Stimulated activated naive CD8-positive, alpha-beta T cell treated with anti-CD3 and anti-CD28 coated beads, Interleukin-15, Interleukin-2, amounts not matched to agents 100 ng/mL and 50 ng/mL, for 24 hours (primary cell): Measurements from ENCODE around the gene ZNF350.
"Not testable (repeated sequence)": the region's sequence is repeated elsewhere in the genome, so short reads cannot be mapped to it uniquely, and the experiment has no call there.

ENCODE experiments used
- H3K27ac Mint-ChIP-seq: one replicate; pipeline ENCODE4 v1.8.0; 2021; ENCODE audit warnings: mild to moderate bottlenecking, mixed read lengths
- H3K27me3 Mint-ChIP-seq: one replicate; pipeline ENCODE4 v1.8.0; 2021; ENCODE audit warnings: mixed read lengths
- H3K36me3 Mint-ChIP-seq: one replicate; pipeline ENCODE4 v1.8.0; 2021; ENCODE audit warnings: low read depth, mixed read lengths
- H3K4me1 Mint-ChIP-seq: one replicate; pipeline ENCODE4 v1.8.0; 2021; ENCODE audit warnings: low read depth, mixed read lengths
- H3K4me3 Mint-ChIP-seq: one replicate; pipeline ENCODE4 v1.8.0; 2021; ENCODE audit warnings: mild to moderate bottlenecking, mixed read lengths
- H3K9me3 Mint-ChIP-seq: one replicate; pipeline ENCODE4 v1.8.0; 2021; ENCODE audit warnings: mixed read lengths

The ZNF350 gene

DNA sequence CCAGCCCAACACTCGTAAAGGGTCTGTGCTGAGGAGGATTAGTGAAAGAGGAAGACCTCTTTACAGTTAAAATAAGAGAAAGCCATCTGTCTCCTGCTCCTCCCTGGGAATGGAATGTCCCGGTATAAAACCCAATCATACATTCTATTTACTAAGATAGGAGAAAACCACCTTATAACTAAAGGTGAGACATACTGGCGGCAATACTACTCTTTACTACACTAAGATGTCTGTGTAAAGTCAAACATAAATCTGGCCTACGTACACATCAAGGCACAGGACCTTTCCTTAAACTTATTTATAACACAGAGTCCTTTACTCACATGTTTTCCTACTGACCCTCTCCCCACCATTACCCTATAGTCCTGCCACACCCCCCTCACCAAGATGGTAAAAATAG is 3.3 kb downstream of the ZNF350 start:
- H3K27me3 Mint-ChIP-seq = no peaks in the 10 kb centered on the region
- H3K9me3 Mint-ChIP-seq = peaks cover 47% of the 10 kb centered on the region
- H3K27ac Mint-ChIP-seq = no peak overlapping the region
- H3K4me3 Mint-ChIP-seq = no peak overlapping the region
- peaks cover 22% of the 10 kb centered on the region for H3K4me1 Mint-ChIP-seq
- peaks cover 83% of the 10 kb centered on the region for H3K36me3 Mint-ChIP-seq

DNA sequence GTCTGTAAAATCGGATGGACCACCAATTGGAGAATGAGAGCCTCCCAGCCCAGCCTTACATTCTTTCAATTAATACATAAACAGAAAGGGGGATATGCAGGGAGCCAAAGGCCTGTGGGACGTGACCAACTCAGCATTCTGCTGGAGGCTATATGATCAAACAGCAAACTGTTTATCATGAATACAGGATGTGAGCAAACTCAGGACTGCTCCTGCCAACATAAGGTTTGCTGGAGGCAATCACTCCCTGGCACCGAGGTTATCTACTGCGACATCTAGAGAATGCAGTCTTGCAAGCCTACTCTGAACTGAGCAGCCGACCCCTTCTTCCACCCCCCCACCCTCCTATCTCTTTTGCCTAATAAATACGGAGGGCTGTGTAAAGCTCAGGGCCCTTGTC is 5.7 kb downstream of the ZNF350 start:
- peaks cover 88% of the 10 kb centered on the region for H3K36me3 Mint-ChIP-seq

DNA sequence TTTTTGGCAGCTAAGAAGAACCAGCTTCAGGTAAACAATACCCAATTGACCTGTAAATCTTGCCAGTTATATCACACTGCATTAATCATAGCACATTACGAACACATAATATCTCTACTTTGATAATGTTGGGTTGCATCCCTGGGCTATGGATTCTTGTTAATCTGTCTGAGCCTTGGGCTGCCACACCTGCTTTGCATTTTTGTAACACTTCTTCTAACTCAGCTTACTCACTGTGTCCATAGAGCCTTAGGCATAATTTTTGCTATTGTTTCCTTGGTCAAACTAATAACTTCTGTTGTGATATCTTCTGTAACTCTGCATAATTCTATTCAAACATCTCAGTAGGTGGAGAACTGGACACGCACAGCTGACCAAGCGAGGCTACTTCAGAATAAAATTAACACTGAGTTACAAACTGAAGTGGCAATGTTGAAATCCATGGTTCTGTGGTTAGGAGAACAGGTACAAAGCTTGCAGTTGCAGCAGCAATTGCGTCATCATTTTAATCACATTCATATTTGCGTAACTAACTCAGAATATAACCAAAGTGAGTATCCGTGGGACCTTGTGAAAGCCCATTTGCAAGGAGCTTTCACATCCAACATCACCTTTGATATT is 6.4 kb downstream of the ZNF350 start:
- Mint-ChIP-seq H3K36me3 (peaks cover 87% of the 10 kb centered on the region), H3K27ac (no peak overlapping the region), H3K9me3 (peaks cover 47% of the 10 kb centered on the region), H3K4me1 (peaks cover 7% of the 10 kb centered on the region), H3K27me3 (no peaks in the 10 kb centered on the region), H3K4me3 (no peak overlapping the region)

More for the DNA sequence above, 5.7 kb downstream of the ZNF350 start:
- not testable (repeated sequence) for H3K4me3 Mint-ChIP-seq, H3K4me1 Mint-ChIP-seq, H3K27ac Mint-ChIP-seq, H3K27me3 Mint-ChIP-seq
- peaks cover 50% of the 10 kb centered on the region for H3K9me3 Mint-ChIP-seq

DNA sequence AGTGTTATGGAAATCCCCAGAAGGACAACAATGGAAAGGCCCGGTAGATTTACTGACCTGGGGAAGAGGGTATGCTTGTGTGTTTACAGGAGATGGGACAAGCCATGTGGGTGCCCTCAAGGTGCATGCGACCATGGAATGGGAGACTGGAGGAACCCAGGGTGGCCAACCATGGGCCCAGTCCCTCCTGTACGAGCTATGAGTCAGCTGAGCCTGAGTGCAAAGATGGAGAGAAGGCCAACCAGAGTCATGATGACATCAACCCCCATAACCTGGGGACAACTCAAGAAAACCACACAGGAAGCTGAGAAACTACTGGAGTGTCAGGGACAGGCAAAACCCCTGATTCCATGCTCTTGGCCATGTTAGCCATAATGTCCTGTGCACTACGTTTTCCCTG is 7.8 kb downstream of the ZNF350 start:
- no peak overlapping the region for H3K4me3 Mint-ChIP-seq
- no peaks in the 10 kb centered on the region for H3K27me3 Mint-ChIP-seq
- H3K36me3 Mint-ChIP-seq = peaks cover 93% of the 10 kb centered on the region
- H3K4me1 Mint-ChIP-seq = peaks cover 5% of the 10 kb centered on the region
- H3K9me3 Mint-ChIP-seq = peaks cover 54% of the 10 kb centered on the region
- H3K27ac Mint-ChIP-seq = no peak overlapping the region

DNA sequence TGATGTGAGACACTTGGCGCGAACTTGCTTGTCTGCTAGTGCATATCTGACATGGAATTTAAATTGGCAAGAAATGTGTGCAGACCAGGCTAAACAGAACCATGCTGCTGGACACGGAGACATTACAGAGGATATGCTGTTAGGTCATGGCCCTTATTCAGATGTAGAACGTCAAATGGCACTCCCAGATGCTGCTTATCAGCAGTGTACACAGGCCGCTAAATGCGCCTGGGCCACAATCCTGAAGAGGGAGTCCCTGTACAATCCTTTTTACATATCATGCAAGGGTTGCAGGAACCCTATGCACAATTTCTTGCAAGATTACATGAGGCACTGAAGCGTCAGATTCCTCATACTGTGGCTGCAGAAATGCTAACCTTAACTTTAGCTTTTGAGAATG is 9.3 kb downstream of the ZNF350 start:
- Mint-ChIP-seq H3K27me3 (no peaks in the 10 kb centered on the region), H3K27ac (no peak overlapping the region), H3K4me1 (peaks cover 5% of the 10 kb centered on the region), H3K9me3 (peaks cover 57% of the 10 kb centered on the region), H3K4me3 (no peak overlapping the region), H3K36me3 (peaks cover 94% of the 10 kb centered on the region)

DNA sequence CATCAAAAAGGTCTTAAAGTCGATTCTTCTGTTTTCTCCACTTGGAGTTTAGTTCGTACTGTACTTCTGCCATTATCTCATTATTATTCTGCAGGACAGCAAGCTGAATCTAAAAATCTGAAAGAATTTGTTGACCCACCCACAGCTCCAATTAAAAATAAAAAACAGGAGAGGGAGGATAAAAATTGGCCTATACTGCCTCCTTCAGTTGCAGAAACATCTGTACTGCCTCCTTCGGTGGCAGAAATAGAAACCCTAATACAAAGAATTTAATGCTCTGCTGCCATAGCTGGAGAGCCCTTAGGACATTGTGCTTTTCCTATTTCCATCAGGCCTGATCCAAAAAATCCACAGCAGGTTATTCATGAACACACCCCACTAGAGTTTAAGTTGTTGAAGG is 9.8 kb downstream of the ZNF350 start:
- peaks cover 5% of the 10 kb centered on the region for H3K4me1 Mint-ChIP-seq
- peaks cover 60% of the 10 kb centered on the region for H3K9me3 Mint-ChIP-seq
- H3K27me3 Mint-ChIP-seq = no peaks in the 10 kb centered on the region
- no peak overlapping the region for H3K4me3 Mint-ChIP-seq
- H3K36me3 Mint-ChIP-seq = peaks cover 96% of the 10 kb centered on the region
- H3K27ac Mint-ChIP-seq = no peak overlapping the region

DNA sequence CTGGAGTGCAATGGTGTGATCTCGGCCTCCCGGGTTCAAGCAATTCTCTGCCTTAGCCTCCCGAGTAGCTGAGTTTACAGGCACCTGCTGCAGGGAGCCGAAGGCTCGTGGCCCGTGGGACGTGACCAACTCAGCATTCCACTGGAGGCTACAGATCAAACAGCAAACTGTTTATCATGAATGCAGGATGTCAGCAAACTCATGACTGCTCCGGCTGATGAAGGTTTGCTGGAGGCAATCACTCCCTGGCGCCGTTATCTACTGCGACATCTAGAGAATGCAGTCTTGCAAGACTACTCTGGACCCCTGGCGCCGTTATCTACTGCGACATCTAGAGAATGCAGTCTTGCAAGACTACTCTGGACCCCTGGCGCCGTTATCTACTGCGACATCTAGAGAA is 10.9 kb downstream of the ZNF350 start:
- not testable (repeated sequence) for H3K27ac Mint-ChIP-seq, H3K4me1 Mint-ChIP-seq, H3K27me3 Mint-ChIP-seq, H3K4me3 Mint-ChIP-seq
- Mint-ChIP-seq H3K36me3 (peaks cover 96% of the 10 kb centered on the region), H3K9me3 (peaks cover 61% of the 10 kb centered on the region)

DNA sequence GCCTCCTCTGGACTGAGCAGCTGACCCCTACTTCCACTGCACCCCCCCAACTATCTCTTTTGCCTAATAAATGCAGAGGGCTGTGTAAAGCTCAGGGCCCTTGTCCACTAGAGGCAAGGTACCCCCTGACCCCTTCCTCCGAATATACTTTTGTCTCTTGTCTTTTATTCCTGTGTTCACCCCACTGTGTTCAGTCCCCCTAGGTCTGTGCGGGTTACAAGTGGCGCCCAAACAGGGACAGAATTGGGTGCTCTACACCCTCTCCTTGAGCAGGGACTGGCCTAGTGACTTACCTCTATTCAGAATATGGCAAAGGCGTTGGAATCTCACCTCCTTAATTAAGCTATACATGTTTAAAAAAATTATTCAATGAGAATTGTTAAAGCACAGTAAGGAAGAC is 15.0 kb downstream of the ZNF350 start:
- no peak overlapping the region for H3K27ac Mint-ChIP-seq
- no peaks in the 10 kb centered on the region for H3K4me1 Mint-ChIP-seq
- no peak overlapping the region for H3K4me3 Mint-ChIP-seq
- no peaks in the 10 kb centered on the region for H3K27me3 Mint-ChIP-seq
- peaks cover 55% of the 10 kb centered on the region for H3K9me3 Mint-ChIP-seq
- peaks cover 88% of the 10 kb centered on the region for H3K36me3 Mint-ChIP-seq

DNA sequence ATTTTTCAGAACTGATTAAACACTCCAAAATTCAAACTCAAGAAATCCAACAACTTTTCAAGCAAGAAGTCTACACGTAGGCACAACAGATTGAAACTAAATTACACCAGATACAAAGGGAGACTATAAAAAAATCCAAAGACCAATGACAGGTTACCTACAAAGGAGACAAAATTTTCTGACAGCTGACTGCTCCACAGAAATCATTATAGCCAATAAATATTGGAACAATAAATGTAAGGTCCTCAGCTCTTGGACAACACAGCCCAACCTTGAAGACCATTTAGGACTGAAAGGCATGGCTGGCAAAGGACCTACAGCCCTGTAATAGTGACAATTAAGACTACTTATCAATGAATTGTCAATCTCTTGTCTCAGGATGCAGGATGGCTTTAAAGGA is 15.9 kb downstream of the ZNF350 start:
- no peak overlapping the region for H3K27ac Mint-ChIP-seq
- peaks cover 53% of the 10 kb centered on the region for H3K9me3 Mint-ChIP-seq
- no peaks in the 10 kb centered on the region for H3K4me1 Mint-ChIP-seq
- H3K4me3 Mint-ChIP-seq = no peak overlapping the region
- no peaks in the 10 kb centered on the region for H3K27me3 Mint-ChIP-seq
- H3K36me3 Mint-ChIP-seq = peaks cover 87% of the 10 kb centered on the region

DNA sequence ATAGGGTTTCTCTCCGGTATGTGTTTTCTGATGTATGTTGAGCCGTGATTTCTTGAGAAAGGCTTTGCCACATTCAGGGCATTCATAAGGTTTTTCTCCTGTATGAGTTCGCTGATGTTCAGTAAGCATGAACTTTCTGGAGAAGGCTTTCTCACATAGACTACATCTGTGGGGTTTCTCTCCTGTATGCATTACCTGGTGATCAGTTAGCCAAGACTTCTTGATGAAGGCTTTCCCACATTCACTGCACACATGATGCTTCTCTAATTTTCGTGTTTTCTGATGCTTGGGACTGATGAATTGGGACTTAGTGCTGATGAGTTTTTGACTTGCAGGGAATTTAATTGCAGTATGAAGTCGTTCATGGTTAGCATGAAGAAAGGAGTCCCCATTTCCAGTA is 21.1 kb downstream of the ZNF350 start:
- Mint-ChIP-seq H3K4me1 (no peaks in the 10 kb centered on the region), H3K9me3 (peaks cover 67% of the 10 kb centered on the region), H3K4me3 (no peak overlapping the region), H3K36me3 (peaks cover 86% of the 10 kb centered on the region), H3K27me3 (no peaks in the 10 kb centered on the region), H3K27ac (no peak overlapping the region)

DNA sequence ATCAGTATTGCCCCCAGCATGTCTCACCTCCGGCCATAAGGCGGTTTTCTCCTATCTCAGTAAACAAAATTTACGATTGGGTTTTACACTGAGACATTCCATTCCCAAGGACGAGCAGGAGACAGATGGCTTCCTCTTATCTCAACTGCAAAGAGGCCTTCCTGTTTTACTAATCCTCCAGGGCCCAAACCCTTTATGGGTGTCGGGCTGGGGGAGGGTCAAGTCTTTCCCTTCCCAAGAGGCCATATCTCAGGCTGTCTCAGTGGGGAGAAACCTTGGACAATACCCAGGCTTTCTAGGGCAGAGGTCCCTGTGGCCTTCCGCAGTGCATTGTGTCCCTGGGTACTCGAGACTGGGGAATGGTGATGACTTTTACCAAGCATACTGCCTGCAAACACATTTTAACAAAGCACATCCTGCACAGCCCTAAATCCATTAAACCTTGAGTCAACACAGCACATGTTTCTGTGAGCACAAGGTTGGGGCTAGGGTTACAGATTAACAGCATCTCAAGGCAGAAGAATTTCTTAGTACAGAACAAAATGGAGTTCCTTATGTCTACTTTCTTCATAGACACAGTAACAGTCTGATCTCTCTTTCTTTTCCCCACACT is 25.9 kb downstream of the ZNF350 start:
- H3K27me3 Mint-ChIP-seq, H3K4me1 Mint-ChIP-seq, H3K4me3 Mint-ChIP-seq, H3K27ac Mint-ChIP-seq: not testable (repeated sequence)
- H3K9me3 Mint-ChIP-seq = peaks cover 85% of the 10 kb centered on the region
- peaks cover 74% of the 10 kb centered on the region for H3K36me3 Mint-ChIP-seq

DNA sequence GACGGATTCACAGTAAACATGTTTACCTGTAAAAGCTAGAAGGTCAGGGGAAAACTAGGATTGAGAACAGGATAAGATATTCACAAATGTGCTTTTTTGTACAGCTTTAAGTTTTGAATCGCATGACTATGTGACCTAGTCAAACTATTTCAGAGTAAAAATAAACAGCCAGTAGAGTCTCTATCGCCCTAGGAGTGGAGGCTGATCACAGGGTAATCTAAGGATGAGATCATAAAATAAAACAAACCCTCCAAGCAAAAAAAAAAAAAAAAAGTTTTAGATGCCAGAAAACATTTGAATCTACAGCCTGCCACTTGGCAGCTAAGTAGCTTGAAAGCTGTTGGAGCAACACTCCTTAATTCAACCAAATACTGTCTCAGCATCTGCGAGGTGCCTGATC is 26.8 kb downstream of the ZNF350 start:
- Mint-ChIP-seq H3K9me3 (peaks cover 83% of the 10 kb centered on the region), H3K27ac (no peak overlapping the region), H3K4me1 (no peaks in the 10 kb centered on the region), H3K27me3 (no peaks in the 10 kb centered on the region), H3K36me3 (peaks cover 64% of the 10 kb centered on the region), H3K4me3 (no peak overlapping the region)

DNA sequence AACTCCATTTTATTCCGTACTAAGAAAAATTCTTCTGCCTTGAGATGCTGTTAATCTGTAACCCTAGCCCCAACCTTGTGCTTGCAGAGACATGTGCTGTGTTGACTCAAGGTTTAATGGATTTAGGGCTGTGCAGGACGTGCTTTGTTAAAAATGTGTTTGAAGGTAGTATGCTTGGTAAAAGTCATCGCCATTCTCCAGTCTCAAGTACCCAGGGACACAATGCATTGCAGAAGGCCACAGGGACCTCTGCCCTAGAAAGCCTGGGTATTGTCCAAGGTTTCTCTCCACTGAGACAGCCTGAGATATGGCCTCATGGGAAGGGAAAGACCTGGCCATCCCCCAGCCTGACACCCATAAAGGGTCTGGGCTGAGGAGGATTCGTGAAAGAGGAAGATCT is 28.8 kb downstream of the ZNF350 start:
- not testable (repeated sequence) for H3K4me3 Mint-ChIP-seq
- peaks cover 48% of the 10 kb centered on the region for H3K36me3 Mint-ChIP-seq

DNA sequence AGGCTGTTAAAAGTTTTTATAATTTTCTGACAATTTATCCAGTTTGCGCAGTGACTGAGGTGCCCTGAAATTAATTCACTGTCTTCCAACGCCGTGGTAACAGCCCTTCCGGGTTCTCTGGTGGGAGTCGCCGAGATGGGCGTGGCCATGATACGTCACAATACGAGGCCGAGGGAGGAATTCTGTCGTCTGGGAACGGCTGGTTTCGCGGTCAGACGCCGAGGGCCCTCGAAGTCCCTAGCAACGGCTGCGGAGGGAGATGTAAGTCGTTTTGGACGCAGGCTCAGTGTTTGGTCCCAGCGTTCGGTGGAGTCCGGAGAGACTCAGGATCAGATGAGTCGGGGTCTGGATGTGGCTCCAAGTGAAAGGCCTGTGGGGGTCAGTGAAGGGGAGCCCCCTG is 37.7 kb downstream of the ZNF350 start:
- Mint-ChIP-seq H3K27ac (no peak overlapping the region), H3K27me3 (no peaks in the 10 kb centered on the region), H3K4me3 (no peak overlapping the region), H3K9me3 (peaks cover 65% of the 10 kb centered on the region), H3K36me3 (peaks cover 74% of the 10 kb centered on the region), H3K4me1 (no peaks in the 10 kb centered on the region)

More for the DNA sequence above, 28.8 kb downstream of the ZNF350 start:
- H3K9me3 Mint-ChIP-seq = peaks cover 76% of the 10 kb centered on the region
- not testable (repeated sequence) for H3K27ac Mint-ChIP-seq, H3K27me3 Mint-ChIP-seq, H3K4me1 Mint-ChIP-seq

DNA sequence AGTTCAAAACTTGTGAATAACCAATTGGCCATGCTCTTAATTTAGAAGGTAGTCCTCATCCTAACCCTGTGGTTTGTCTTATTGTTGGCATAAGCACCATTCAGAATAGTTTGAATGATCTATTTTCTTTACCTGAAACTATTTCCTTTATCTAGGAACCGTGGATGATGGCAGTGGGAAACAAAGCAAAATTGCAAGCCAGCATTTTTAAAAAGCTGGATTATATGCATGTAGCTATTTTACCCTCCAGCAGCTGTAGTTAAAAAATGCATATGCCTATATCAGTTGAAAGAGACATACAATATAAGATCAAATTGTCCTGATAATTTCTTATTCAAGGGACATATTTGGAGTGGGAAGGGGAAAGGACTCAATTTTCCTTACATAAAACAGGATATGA is 40.0 kb downstream of the ZNF350 start:
- no peak overlapping the region for H3K4me3 Mint-ChIP-seq
- no peak overlapping the region for H3K27ac Mint-ChIP-seq
- no peaks in the 10 kb centered on the region for H3K4me1 Mint-ChIP-seq
- H3K9me3 Mint-ChIP-seq = peaks cover 74% of the 10 kb centered on the region
- H3K27me3 Mint-ChIP-seq = no peaks in the 10 kb centered on the region
- H3K36me3 Mint-ChIP-seq = peaks cover 88% of the 10 kb centered on the region
